Omental fat pad (tissue), 4 donors: ENCODE results near the gene LAGE3. TPM values are rescaled to one million over a fixed set of nuclear protein-coding genes. Genes with fewer than 3 reads are reported as not detected.

Experiments used
- ATAC-seq: fragments of 150-250 bp; one replicate; pipeline ENCODE4 v1.9.1; 2016; ENCODE audit warnings: mild to moderate bottlenecking, moderate library complexity; ENCODE audit not compliant: low FRiP score
- DNase-seq: peaks from one replicate; pipeline ENCODE4 v3.0.0-alpha.2; 2019; ENCODE audit warnings: low spot score
- CTCF ChIP-seq, 3 donors: fragments of 450-650 bp; IDR thresholded peaks; one replicate each; pipeline ENCODE4 v1.5.1; 2016 to 2017; ENCODE audit warnings: antibody characterized with exemption in 3 of 3, mild to moderate bottlenecking in 3 of 3, moderate library complexity in 2 of 3
- total RNA-seq, 4 donors: library from RNA; depleted of rRNA; stranded (reverse); fragments of >200 nt; gene quantifications; one replicate each; pipeline ENCODE4 v1.1.0, GENCODE V29; 2016

The LAGE3 gene
- total RNA-seq, 4 donors from 2014 or later, result 12.0 to 26.6 (median 19.7) TPM

GRCh38 chrX:154468217-154468616 is 10.9 kb downstream of the LAGE3 start:
- DNase-seq (no peak), ATAC-seq (no peak)
- no peak for TF ChIP-seq CTCF (IDR thresholded peaks at IDR 0.05)

- no peak for TF ChIP-seq CTCF (IDR thresholded peaks at IDR 0.05)
- DNase-seq (no peak), ATAC-seq (no peak)
Measured at GRCh38 chrX:154467556-154467955, 11.5 kb downstream of the LAGE3 start.

- ATAC-seq, result no peak
- no peak for DNase-seq
- no peak for TF ChIP-seq CTCF (IDR thresholded peaks at IDR 0.05)
Measured at GRCh38 chrX:154466907-154467306, 12.2 kb downstream of the LAGE3 start.

- no peak for DNase-seq
- no peak for TF ChIP-seq CTCF (IDR thresholded peaks at IDR 0.05)
- no peak for ATAC-seq
Measured at GRCh38 chrX:154466036-154466435, 13.0 kb downstream of the LAGE3 start.

- no peak for TF ChIP-seq CTCF (IDR thresholded peaks at IDR 0.05)
- DNase-seq (no peak), ATAC-seq (no peak)
Measured at GRCh38 chrX:154465601-154466000, 13.5 kb downstream of the LAGE3 start.

- no peak for ATAC-seq
- DNase-seq, result no peak
- TF ChIP-seq CTCF (IDR thresholded peaks at IDR 0.05), result no peak
Measured at GRCh38 chrX:154464806-154465365, 14.2 kb downstream of the LAGE3 start.

GRCh38 chrX:154463611-154464220 is 15.4 kb downstream of the LAGE3 start:
- no peak for DNase-seq
- no peak for TF ChIP-seq CTCF (IDR thresholded peaks at IDR 0.05)
- no peak for ATAC-seq
